ENCODE measurements around the gene OTOGL. TPM values are rescaled to one million over a fixed set of nuclear protein-coding genes. Genes with fewer than 3 reads are reported as not detected.
"Not testable (repeated sequence)": the region's sequence is repeated elsewhere in the genome, so short reads cannot be mapped to it uniquely, and the experiment has no call there.

OTOGL gene
- total RNA-seq, 2 donors from 2014 or later = not detected

- peaks cover 22% of the 10 kb centered on the region for H3K9me3 Mint-ChIP-seq
- H3K27me3 Mint-ChIP-seq = no peaks in the 10 kb centered on the region
- no peak overlapping the region for H3K4me3 Mint-ChIP-seq
- H3K4me1 Mint-ChIP-seq = peaks cover 4% of the 10 kb centered on the region
- H3K36me3 Mint-ChIP-seq (ENCODE audit: low read depth) = no peaks in the 10 kb centered on the region
- no peak for ATAC-seq (replicated peaks)
- H3K27ac Mint-ChIP-seq = no peak overlapping the region
Measured at GRCh38 chr12:80087486-80088213, 11.7 kb upstream of the OTOGL start.

- Mint-ChIP-seq H3K27me3 (peaks cover 3% of the 10 kb centered on the region), H3K4me1 (no peaks in the 10 kb centered on the region), H3K36me3 (ENCODE audit: low read depth) (no peaks in the 10 kb centered on the region), H3K4me3 (no peak overlapping the region), H3K9me3 (peaks cover 7% of the 10 kb centered on the region), H3K27ac (no peak overlapping the region)
- ATAC-seq (replicated peaks) = no peak
Measured at GRCh38 chr12:80100591-80100990, 1.3 kb downstream of the OTOGL start.

GRCh38 chr12:80101126-80101525, 1.8 kb downstream of the OTOGL start:
- no peaks in the 10 kb centered on the region for H3K36me3 Mint-ChIP-seq (ENCODE audit: low read depth)
- no peak for ATAC-seq (replicated peaks)
- H3K27me3 Mint-ChIP-seq = peaks cover 3% of the 10 kb centered on the region

GRCh38 chr12:80107221-80107620, 7.9 kb downstream of the OTOGL start:
- H3K36me3 Mint-ChIP-seq (ENCODE audit: low read depth) = no peaks in the 10 kb centered on the region
- H3K4me1 Mint-ChIP-seq = no peaks in the 10 kb centered on the region
- H3K4me3 Mint-ChIP-seq = no peak overlapping the region
- peaks cover 3% of the 10 kb centered on the region for H3K27me3 Mint-ChIP-seq
- peaks cover 7% of the 10 kb centered on the region for H3K9me3 Mint-ChIP-seq
- H3K27ac Mint-ChIP-seq = no peak overlapping the region
- no peak for ATAC-seq (replicated peaks)

More at GRCh38 chr12:80101126-80101525, 1.8 kb downstream of the OTOGL start:
- Mint-ChIP-seq H3K4me1 (no peaks in the 10 kb centered on the region), H3K4me3 (no peak overlapping the region), H3K9me3 (peaks cover 7% of the 10 kb centered on the region), H3K27ac (no peak overlapping the region)

- no peaks in the 10 kb centered on the region for H3K4me1 Mint-ChIP-seq
- H3K27me3 Mint-ChIP-seq = peaks cover 3% of the 10 kb centered on the region
- H3K9me3 Mint-ChIP-seq = peaks cover 10% of the 10 kb centered on the region
- H3K27ac Mint-ChIP-seq = no peak overlapping the region
- H3K36me3 Mint-ChIP-seq (ENCODE audit: low read depth) = no peaks in the 10 kb centered on the region
- no peak overlapping the region for H3K4me3 Mint-ChIP-seq
- ATAC-seq (replicated peaks) = no peak
Measured at GRCh38 chr12:80116735-80117134, 17.4 kb downstream of the OTOGL start.

GRCh38 chr12:80118565-80119324, 19.4 kb downstream of the OTOGL start:
- peaks cover 3% of the 10 kb centered on the region for H3K27me3 Mint-ChIP-seq
- no peaks in the 10 kb centered on the region for H3K4me1 Mint-ChIP-seq
- no peak overlapping the region for H3K4me3 Mint-ChIP-seq
- H3K27ac Mint-ChIP-seq = no peak overlapping the region
- ATAC-seq (replicated peaks) = no peak
- peaks cover 3% of the 10 kb centered on the region for H3K9me3 Mint-ChIP-seq
- H3K36me3 Mint-ChIP-seq (ENCODE audit: low read depth) = no peaks in the 10 kb centered on the region

GRCh38 chr12:80120994-80121393, 21.7 kb downstream of the OTOGL start:
- Mint-ChIP-seq H3K9me3 (no peaks in the 10 kb centered on the region), H3K36me3 (ENCODE audit: low read depth) (no peaks in the 10 kb centered on the region), H3K27ac (no peak overlapping the region), H3K4me3 (no peak overlapping the region), H3K27me3 (peaks cover 3% of the 10 kb centered on the region), H3K4me1 (no peaks in the 10 kb centered on the region)
- no peak for ATAC-seq (replicated peaks)

GRCh38 chr12:80121661-80122060, 22.3 kb downstream of the OTOGL start:
- Mint-ChIP-seq H3K27ac (no peak overlapping the region), H3K4me3 (no peak overlapping the region), H3K36me3 (ENCODE audit: low read depth) (no peaks in the 10 kb centered on the region), H3K27me3 (peaks cover 3% of the 10 kb centered on the region), H3K4me1 (no peaks in the 10 kb centered on the region), H3K9me3 (no peaks in the 10 kb centered on the region)
- no peak for ATAC-seq (replicated peaks)

GRCh38 chr12:80129895-80130530, 30.7 kb downstream of the OTOGL start:
- Mint-ChIP-seq H3K36me3 (ENCODE audit: low read depth) (no peaks in the 10 kb centered on the region), H3K4me3 (no peak overlapping the region), H3K27me3 (peaks cover 4% of the 10 kb centered on the region), H3K4me1 (no peaks in the 10 kb centered on the region), H3K27ac (no peak overlapping the region), H3K9me3 (peaks cover 7% of the 10 kb centered on the region)
- no peak for ATAC-seq (replicated peaks)

GRCh38 chr12:80135624-80136023, 36.3 kb downstream of the OTOGL start:
- no peak for ATAC-seq (replicated peaks)
- Mint-ChIP-seq H3K9me3 (no peaks in the 10 kb centered on the region), H3K4me1 (no peaks in the 10 kb centered on the region), H3K4me3 (no peak overlapping the region), H3K27me3 (peaks cover 7% of the 10 kb centered on the region), H3K36me3 (ENCODE audit: low read depth) (no peaks in the 10 kb centered on the region), H3K27ac (no peak overlapping the region)

- Mint-ChIP-seq H3K4me3 (no peak overlapping the region), H3K27me3 (peaks cover 3% of the 10 kb centered on the region), H3K9me3 (peaks cover 3% of the 10 kb centered on the region), H3K27ac (no peak overlapping the region), H3K4me1 (peaks cover 4% of the 10 kb centered on the region), H3K36me3 (ENCODE audit: low read depth) (no peaks in the 10 kb centered on the region)
- no peak for ATAC-seq (replicated peaks)
Measured at GRCh38 chr12:80140005-80140404, 40.7 kb downstream of the OTOGL start.

- no peaks in the 10 kb centered on the region for H3K36me3 Mint-ChIP-seq (ENCODE audit: low read depth)
- ATAC-seq (replicated peaks) = peak; percentile 92
- no peak overlapping the region for H3K4me3 Mint-ChIP-seq
- peaks cover 4% of the 10 kb centered on the region for H3K4me1 Mint-ChIP-seq
- peaks cover 3% of the 10 kb centered on the region for H3K9me3 Mint-ChIP-seq
- peaks cover 3% of the 10 kb centered on the region for H3K27me3 Mint-ChIP-seq
- H3K27ac Mint-ChIP-seq = no peak overlapping the region
Measured at GRCh38 chr12:80142640-80143039, 43.3 kb downstream of the OTOGL start.

GRCh38 chr12:80143537-80143936, 44.2 kb downstream of the OTOGL start:
- no peak overlapping the region for H3K27ac Mint-ChIP-seq
- peaks cover 4% of the 10 kb centered on the region for H3K4me1 Mint-ChIP-seq
- H3K27me3 Mint-ChIP-seq = peaks cover 3% of the 10 kb centered on the region
- H3K36me3 Mint-ChIP-seq (ENCODE audit: low read depth) = no peaks in the 10 kb centered on the region
- ATAC-seq (replicated peaks) = no peak
- H3K4me3 Mint-ChIP-seq = no peak overlapping the region
- H3K9me3 Mint-ChIP-seq = peaks cover 3% of the 10 kb centered on the region

GRCh38 chr12:80149547-80150313, 50.4 kb downstream of the OTOGL start:
- not testable (repeated sequence) for H3K9me3 Mint-ChIP-seq, H3K4me3 Mint-ChIP-seq

More at GRCh38 chr12:80149547-80150313, 50.4 kb downstream of the OTOGL start:
- H3K27ac Mint-ChIP-seq; H3K27me3 Mint-ChIP-seq; H3K4me1 Mint-ChIP-seq; H3K36me3 Mint-ChIP-seq (ENCODE audit: low read depth); ATAC-seq (replicated peaks): not testable (repeated sequence)

All from activated T-helper 17 cell treated with anti-CD3 and anti-CD28 coated beads, Interleukin-2, amount 50 U/mL, for 72 hours (primary cell).